ENCODE measurements around the gene LCA5. TPM values are rescaled to one million over a fixed set of nuclear protein-coding genes. Genes with fewer than 3 reads are reported as not detected.

LCA5 gene
- total RNA-seq, 1 experiment from 2014 or later = 18.3 TPM

DNA sequence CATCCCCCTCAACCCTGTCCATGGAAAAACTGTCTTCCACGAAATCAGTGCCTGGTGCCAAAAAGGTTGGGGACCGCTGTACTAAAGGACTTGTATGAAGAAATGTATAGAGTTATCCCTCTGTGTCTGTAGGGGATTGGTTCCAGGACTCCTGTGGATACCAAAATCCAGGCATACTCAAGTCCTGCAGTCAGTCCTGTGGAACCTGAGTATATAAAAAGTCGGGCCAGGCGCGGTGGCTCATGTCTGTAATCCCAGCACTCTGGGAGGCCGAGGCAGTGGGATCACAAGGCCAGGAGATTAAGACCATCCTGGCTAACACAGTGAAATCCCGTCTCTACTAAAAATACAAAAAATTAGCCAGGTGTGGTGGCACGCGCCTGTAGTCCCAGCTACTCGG, 42.0 kb downstream of the LCA5 start:
- BruUV-seq (replicated peaks) = no TSS peak
- Mint-ChIP-seq H3K27me3 (ENCODE audit: unreplicated experiment) (no peaks in the 10 kb centered on the region), H3K36me3 (ENCODE audit: insufficient read depth, unreplicated experiment) (peaks cover 14% of the 10 kb centered on the region), H3K4me3 (ENCODE audit: low read depth, unreplicated experiment) (no peak overlapping the region), H3K27ac (ENCODE audit: unreplicated experiment) (no peak overlapping the region), H3K9me3 (ENCODE audit: low read depth, unreplicated experiment) (no peaks in the 10 kb centered on the region), H3K4me1 (ENCODE audit: low read depth, unreplicated experiment) (peaks cover 9% of the 10 kb centered on the region)
- intact Hi-C loops (cut with micrococcal nuclease; ENCODE audit: unreplicated experiment) = no loop called here
- DNase-seq = no peak
- TF ChIP-seq, protein P1, sequence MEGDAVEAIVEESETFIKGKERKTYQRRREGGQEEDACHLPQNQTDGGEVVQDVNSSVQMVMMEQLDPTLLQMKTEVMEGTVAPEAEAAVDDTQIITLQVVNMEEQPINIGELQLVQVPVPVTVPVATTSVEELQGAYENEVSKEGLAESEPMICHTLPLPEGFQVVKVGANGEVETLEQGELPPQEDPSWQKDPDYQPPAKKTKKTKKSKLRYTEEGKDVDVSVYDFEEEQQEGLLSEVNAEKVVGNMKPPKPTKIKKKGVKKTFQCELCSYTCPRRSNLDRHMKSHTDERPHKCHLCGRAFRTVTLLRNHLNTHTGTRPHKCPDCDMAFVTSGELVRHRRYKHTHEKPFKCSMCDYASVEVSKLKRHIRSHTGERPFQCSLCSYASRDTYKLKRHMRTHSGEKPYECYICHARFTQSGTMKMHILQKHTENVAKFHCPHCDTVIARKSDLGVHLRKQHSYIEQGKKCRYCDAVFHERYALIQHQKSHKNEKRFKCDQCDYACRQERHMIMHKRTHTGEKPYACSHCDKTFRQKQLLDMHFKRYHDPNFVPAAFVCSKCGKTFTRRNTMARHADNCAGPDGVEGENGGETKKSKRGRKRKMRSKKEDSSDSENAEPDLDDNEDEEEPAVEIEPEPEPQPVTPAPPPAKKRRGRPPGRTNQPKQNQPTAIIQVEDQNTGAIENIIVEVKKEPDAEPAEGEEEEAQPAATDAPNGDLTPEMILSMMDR (IDR thresholded peaks at IDR 0.05; ENCODE audit: unreplicated experiment) = no peak
- CTCF ChIA-PET = interaction anchor here (0.7 kb wide), 1 partner anchor 30 kb away, joined by 3 read pairs; no protein-coding TSS in a partner anchor

DNA sequence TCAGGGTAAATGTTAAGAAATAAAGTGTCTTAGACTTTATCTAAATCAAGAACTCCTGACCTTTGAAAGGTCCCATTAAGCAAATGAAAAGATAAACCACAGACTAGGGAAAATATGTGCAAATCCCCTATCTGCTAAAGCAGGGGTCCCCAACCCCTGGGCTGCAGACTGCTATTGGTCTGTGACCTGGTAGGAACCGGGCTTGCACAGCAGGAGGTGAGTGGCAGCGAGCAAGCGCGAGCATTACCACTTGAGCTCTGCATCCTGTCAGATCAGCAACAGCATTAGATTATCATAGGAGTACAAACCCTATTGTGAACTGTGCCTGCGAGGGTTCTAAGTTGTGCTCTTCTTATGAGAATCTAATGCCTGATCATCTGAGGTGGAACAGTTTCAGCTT, 42.4 kb downstream of the LCA5 start:
- BruUV-seq (replicated peaks) = no TSS peak
- H3K27ac Mint-ChIP-seq (ENCODE audit: unreplicated experiment) = no peak overlapping the region
- H3K27me3 Mint-ChIP-seq (ENCODE audit: unreplicated experiment) = no peaks in the 10 kb centered on the region
- peaks cover 9% of the 10 kb centered on the region for H3K4me1 Mint-ChIP-seq (ENCODE audit: low read depth, unreplicated experiment)
- CTCF ChIA-PET = interaction anchor here (0.7 kb wide), 1 partner anchor 30 kb away, joined by 3 read pairs; no protein-coding TSS in a partner anchor
- H3K4me3 Mint-ChIP-seq (ENCODE audit: low read depth, unreplicated experiment) = no peak overlapping the region
- intact Hi-C loops (cut with micrococcal nuclease; ENCODE audit: unreplicated experiment) = no loop called here
- H3K9me3 Mint-ChIP-seq (ENCODE audit: low read depth, unreplicated experiment) = no peaks in the 10 kb centered on the region
- peaks cover 14% of the 10 kb centered on the region for H3K36me3 Mint-ChIP-seq (ENCODE audit: insufficient read depth, unreplicated experiment)
- TF ChIP-seq, protein P1 (IDR thresholded peaks at IDR 0.05; ENCODE audit: unreplicated experiment) = no peak
- DNase-seq = no peak

DNA sequence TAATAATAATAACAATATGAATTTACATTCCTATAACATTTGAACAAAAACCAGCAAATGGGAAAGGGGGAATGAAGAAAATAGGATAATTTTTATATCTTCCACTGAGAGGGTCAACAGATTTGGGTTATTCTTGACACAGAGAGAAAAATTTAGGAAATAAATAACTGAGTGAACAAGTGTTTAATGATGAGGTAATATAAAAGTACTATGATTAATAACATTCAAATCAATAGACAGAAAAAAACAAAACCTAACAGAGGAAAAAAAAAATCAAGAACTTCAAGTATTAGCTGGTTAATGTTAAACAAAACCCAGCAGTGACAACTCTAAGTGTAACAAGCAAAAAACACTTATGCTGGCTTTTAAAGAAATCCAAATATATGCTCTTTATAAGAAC, 66.5 kb downstream of the LCA5 start:
- BruUV-seq (replicated peaks) = no TSS peak
- no peaks in the 10 kb centered on the region for H3K27me3 Mint-ChIP-seq (ENCODE audit: unreplicated experiment)
- H3K36me3 Mint-ChIP-seq (ENCODE audit: insufficient read depth, unreplicated experiment) = no peaks in the 10 kb centered on the region
- no peak overlapping the region for H3K4me3 Mint-ChIP-seq (ENCODE audit: low read depth, unreplicated experiment)
- peaks cover 53% of the 10 kb centered on the region for H3K4me1 Mint-ChIP-seq (ENCODE audit: low read depth, unreplicated experiment)
- H3K9me3 Mint-ChIP-seq (ENCODE audit: low read depth, unreplicated experiment) = peaks cover 2% of the 10 kb centered on the region
- no peak overlapping the region for H3K27ac Mint-ChIP-seq (ENCODE audit: unreplicated experiment)
- no peak for DNase-seq
- TF ChIP-seq, protein P1 (IDR thresholded peaks at IDR 0.05; ENCODE audit: unreplicated experiment) = no peak
- intact Hi-C loops (cut with micrococcal nuclease; ENCODE audit: unreplicated experiment) = no loop called here
- CTCF ChIA-PET = interaction anchor here (1.3 kb wide), 1 partner anchor 422 kb away, joined by 3 read pairs; no protein-coding TSS in a partner anchor

DNA sequence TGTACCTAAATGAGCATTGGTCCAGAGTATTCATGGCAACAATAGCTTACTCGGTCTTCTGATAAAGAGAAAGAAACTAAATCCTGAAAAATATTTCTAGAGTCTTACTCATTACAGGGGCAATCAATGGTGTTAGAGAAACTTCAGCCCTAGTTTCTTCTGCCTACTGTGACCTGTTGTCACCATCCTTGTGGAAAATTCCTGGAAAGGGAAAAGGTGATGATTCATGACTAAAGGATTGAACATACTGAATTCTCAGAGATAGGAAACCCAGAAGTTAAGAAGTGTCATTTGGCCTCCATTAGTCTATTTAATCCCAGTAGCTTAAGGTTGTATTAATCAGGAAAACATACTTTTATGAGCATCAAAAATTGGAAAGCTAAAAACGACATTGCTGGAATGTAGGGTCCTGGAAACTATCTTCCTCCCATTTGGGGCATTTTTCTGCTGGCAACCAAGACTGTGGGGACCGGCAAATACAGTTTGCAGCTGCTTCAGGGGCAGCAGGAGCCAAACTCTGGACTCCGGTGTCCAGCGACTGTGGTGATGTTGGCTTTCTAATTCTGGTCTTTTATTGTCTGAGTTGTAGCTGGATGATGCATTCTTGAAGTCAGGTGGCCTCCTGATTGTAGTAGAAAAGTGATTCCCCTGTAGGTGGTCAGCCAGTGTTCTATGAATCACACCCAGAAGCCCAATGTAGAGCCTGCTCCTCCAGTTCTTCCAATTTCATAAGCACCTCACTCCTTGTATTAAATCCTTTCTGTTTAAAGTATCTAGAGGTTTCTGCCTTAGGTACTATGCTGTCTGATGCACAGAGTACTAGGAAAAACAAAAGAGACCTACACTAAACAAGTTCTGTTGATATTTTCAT, 67.6 kb downstream of the LCA5 start:
- no peak for DNase-seq
- Mint-ChIP-seq H3K4me3 (ENCODE audit: low read depth, unreplicated experiment) (no peak overlapping the region), H3K4me1 (ENCODE audit: low read depth, unreplicated experiment) (peaks cover 64% of the 10 kb centered on the region), H3K36me3 (ENCODE audit: insufficient read depth, unreplicated experiment) (no peaks in the 10 kb centered on the region), H3K27ac (ENCODE audit: unreplicated experiment) (no peak overlapping the region), H3K27me3 (ENCODE audit: unreplicated experiment) (no peaks in the 10 kb centered on the region), H3K9me3 (ENCODE audit: low read depth, unreplicated experiment) (peaks cover 2% of the 10 kb centered on the region)
- intact Hi-C loops (cut with micrococcal nuclease; ENCODE audit: unreplicated experiment) = loop anchor here (5.0 to 10.0 kb wide), 4 partner anchors 95 to 607 kb away; no protein-coding TSS in a partner anchor
- BruUV-seq (replicated peaks) = no TSS peak
- TF ChIP-seq, protein P1 (IDR thresholded peaks at IDR 0.05; ENCODE audit: unreplicated experiment) = no peak
- CTCF ChIA-PET = no interaction called here

Measured in Calu3 (cell line).